Epithelial cell of prostate (primary cell): Measurements from ENCODE around the gene ZNF33A.
"Not testable (repeated sequence)": the region's sequence is repeated elsewhere in the genome, so short reads cannot be mapped to it uniquely, and the experiment has no call there.

Experiments
- DNase-seq: peaks from one replicate; pipeline ENCODE4 v3.0.0-alpha.2; 2011; ENCODE audit warnings: low read depth, low spot score
- H3K27ac ChIP-seq: fragments of 450-650 bp; 2 replicates; pipeline ENCODE4 v1.5.1; 2017; ENCODE audit warnings: mild to moderate bottlenecking

The ZNF33A gene

DNA sequence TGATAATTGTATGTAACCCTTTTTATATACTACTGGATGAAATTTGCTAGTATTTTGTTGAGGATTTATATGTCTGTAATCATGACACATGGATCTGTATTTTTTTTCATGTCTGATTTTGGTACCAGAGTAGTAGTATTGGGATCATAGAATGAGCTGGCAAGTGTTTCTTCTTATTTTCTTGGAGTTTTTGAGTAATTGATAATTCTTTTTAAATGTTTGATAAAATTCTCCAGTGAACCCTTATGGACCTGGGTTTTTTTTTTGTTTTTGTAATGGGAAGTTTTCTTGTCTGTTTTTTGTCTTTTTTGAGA is 28.4 kb downstream of the ZNF33A start:
- H3K27ac ChIP-seq = no peak overlapping the region
- no peak for DNase-seq

DNA sequence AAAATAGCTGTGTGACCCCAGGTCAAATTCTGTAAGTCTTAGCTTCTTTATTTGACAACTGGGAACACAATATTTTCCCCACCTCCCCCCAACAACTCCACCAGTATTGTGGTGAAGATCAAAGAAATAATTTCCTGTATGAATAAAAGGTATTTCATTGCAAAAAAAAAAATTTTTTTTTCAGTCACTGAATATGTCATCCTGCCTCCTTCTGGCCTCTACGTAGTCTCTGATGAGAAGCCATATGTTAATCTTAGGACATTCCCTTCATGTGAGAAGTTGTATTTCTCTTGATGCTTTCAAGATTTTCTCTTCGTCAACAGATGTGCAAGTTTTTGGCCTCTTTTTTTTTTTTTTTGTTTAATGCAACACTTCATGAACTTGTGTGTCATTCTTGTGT is 33.0 kb downstream of the ZNF33A start:
- no peak overlapping the region for H3K27ac ChIP-seq
- no peak for DNase-seq

DNA sequence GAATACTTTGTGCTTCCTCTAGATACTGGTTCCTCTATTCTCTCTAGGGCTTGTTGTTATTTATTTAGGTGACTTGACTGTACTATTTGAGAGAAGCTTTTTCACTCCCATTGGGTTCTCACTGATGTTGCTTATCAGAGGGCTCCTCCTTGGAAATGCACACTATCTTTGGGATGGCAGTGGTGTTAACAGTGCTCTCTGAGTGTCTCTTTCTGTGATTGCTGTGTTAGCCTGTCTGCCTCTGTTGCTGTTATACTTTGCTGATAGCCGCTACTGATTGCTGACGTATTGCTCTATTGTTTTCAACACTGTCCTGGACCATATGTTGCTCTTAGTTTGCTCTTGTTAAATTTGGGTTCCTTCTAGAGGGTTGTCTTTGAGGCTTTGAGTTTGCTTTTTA is 34.7 kb downstream of the ZNF33A start:
- H3K27ac ChIP-seq = no peak overlapping the region
- no peak for DNase-seq

DNA sequence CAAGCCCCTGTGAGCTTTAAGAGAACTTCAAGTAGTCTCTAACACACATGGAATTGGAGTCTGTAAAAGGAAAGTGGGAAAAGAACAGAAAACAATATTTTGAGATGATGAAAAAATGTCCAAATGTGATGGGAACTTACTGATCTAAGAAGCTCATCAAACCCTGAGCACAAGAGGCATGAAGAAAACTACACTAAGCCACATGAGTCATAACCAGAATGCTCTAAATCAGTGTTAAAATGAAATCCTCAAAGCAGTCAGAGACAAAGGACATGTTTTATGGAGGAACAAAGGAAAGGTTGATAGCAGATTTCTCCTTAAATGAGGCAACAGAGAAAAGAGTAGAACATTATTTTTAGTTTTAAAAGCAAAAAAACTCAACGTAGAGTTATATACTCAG is 37.2 kb downstream of the ZNF33A start:
- H3K27ac ChIP-seq = no peak overlapping the region
- no peak for DNase-seq

DNA sequence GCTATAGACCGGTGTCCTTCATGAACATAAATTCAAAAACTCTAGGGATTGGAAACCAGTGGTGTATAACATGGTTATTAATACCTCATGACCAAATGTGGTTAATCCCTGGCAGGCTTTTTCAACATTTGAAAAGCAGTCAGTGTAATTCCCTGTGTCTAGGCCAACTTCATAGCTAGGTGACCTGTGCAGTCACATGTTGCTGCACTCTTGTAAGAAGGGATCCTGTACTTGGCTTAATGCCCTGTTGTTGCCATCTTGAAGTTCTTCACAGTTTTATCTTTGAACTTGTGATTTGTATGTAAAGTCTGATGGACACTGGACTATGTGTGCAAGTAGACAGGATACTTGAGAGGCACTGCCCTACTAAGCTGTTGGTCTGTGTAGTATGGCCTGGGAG is 39.7 kb downstream of the ZNF33A start:
- no peak overlapping the region for H3K27ac ChIP-seq
- no peak for DNase-seq

DNA sequence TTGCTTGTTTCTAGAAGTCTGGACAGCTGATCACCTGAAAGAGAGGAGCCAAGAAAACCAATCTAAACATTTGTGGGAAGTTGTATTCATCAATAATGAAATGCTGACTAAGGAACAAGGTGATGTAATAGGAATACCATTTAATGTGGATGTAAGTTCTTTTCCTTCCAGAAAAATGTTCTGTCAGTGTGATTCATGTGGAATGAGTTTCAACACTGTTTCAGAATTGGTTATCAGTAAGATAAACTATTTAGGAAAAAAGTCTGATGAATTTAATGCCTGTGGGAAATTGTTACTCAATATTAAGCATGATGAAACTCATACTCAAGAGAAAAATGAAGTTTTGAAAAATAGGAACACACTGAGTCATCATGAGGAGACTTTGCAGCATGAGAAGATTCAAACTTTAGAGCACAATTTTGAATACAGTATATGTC is 43.9 kb downstream of the ZNF33A start:
- H3K27ac ChIP-seq = peak overlapping the region; percentile 87

DNA sequence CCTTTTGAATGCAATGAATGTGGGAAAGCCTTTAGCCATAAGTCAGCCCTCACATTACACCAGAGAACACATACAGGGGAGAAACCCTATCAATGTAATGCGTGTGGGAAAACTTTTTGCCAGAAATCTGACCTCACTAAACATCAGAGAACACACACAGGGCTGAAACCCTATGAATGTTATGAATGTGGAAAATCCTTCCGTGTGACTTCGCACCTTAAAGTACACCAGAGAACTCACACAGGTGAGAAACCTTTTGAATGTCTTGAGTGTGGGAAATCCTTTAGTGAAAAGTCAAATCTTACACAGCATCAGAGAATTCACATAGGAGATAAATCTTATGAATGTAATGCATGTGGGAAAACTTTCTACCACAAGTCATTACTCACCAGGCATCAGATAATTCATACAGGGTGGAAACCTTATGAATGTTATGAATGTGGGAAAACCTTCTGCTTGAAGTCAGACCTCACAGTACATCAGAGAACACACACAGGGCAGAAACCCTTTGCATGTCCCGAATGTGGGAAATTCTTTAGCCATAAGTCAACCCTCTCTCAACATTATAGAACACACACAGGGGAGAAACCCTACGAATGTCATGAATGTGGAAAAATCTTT is 44.9 kb downstream of the ZNF33A start:
- not testable (repeated sequence) for DNase-seq
- peak overlapping the region; percentile 87 for H3K27ac ChIP-seq

More for the DNA sequence above, 43.9 kb downstream of the ZNF33A start:
- DNase-seq = peak; percentile 41

DNA sequence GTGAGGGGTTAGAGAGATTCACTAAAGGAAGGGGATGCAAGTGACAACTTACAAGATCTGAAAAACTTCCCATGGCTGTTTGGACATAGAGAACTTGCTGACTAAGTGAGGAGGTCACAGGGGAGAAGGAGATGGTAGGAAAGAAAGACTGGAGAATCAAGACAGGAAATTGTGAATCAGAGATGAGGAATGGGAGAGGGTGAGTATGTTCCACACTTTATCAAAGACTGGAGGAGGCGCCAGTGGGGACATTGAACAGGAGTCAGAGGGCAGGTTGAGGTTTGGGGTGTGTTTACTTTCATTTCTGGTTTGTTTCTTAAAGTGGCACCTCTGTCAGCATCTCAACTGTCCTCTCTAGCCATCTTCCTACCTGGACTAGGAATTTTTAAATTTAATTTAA is 59.2 kb downstream of the ZNF33A start:
- DNase-seq = peak; percentile 20

DNA sequence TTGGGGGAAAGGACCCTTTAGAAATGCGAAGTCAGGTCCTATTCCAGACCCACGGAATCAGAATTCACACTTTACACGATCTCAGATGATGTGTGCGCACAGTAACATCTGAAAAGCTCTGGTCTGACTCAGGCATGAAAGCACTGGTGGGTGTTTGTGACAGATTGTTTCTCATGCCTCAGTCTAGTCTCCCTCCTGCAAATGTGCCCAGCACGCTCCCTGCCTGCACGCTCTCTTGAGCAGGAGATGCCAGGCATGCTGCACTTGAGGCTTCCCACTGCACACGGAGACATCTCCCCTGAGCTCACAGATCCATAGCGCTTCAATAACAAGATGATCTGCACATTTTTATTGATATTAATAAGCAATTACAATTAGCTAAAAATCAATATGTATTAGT is 60.0 kb downstream of the ZNF33A start:
- DNase-seq = no peak
- H3K27ac ChIP-seq = no peak overlapping the region

More for the DNA sequence above, 59.2 kb downstream of the ZNF33A start:
- H3K27ac ChIP-seq = not testable (repeated sequence)

DNA sequence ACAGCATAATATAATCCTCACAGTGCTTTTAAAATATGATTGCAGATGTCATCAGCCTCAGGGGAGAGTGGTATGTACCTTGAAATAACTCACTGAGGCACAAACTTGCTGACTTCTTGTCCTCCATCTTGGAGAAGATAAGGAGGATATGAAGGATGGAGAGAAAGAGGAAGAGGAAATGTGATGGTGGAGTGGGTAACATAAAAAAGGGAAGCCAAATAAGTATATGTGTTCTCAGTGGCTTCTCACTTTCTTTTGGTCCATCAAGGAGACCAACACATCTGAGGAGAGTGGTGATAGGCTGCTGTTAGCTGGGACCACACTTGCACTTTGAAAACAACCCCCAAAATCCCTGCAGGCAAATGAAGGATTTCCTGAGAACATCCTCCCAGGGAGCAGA is 62.1 kb downstream of the ZNF33A start:
- no peak overlapping the region for H3K27ac ChIP-seq
- no peak for DNase-seq

DNA sequence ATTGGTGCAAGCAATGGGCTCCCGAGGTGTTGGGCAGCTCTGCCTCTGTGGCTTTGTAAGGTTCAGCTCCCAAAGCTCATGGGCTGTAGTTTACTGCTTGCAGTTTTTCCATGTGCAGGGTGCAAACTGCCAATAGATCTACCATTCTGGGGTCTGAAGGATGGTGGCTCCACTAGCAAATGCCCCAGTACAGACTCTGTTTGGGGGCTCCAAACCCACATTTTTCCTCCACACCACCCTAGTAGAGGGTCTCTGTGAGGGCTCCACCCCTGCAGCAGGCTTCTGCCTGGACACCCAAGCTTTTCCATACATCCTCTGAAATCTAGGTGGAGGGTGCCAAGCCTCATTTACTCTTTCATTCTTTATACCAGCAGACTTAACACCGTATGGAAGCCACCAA is 66.2 kb downstream of the ZNF33A start:
- DNase-seq = no peak
- H3K27ac ChIP-seq = no peak overlapping the region

DNA sequence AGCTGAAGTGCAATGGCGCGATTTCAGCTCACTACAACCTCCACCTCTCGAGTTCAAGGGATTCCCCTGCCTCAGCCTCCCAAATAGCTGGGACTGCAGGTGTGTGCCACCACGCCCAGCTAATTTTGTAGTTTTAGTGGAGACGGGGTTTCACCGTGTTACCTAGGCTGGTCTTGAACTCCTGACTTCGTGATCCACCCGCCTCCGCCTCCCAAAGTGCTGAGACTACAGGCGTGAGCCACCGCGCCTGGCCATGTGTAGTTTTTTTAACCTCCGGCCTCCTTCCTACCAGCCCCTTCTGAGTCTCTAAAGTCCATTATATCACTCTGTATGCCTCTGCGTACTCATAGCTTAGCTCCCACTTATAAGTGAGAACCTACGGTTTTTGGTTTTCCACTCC is 82.8 kb downstream of the ZNF33A start:
- not testable (repeated sequence) for DNase-seq, H3K27ac ChIP-seq

DNA sequence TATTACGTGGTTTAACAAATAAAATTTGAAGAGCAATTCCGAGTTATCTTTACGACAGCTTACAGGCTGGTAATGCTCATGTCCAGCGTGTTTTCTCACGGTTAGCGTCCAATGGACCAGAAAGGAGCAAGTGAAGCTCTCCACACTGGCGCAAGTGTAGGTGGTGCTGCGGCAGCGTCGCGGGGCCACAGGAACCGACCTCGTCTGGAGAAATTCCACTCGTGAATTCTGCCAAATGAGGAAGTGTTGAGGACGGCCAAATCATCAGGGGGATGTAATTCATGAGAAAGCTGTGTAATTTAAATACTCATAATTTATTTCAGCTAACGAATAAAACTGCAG is 83.3 kb downstream of the ZNF33A start:
- DNase-seq = no peak
- H3K27ac ChIP-seq = no peak overlapping the region

DNA sequence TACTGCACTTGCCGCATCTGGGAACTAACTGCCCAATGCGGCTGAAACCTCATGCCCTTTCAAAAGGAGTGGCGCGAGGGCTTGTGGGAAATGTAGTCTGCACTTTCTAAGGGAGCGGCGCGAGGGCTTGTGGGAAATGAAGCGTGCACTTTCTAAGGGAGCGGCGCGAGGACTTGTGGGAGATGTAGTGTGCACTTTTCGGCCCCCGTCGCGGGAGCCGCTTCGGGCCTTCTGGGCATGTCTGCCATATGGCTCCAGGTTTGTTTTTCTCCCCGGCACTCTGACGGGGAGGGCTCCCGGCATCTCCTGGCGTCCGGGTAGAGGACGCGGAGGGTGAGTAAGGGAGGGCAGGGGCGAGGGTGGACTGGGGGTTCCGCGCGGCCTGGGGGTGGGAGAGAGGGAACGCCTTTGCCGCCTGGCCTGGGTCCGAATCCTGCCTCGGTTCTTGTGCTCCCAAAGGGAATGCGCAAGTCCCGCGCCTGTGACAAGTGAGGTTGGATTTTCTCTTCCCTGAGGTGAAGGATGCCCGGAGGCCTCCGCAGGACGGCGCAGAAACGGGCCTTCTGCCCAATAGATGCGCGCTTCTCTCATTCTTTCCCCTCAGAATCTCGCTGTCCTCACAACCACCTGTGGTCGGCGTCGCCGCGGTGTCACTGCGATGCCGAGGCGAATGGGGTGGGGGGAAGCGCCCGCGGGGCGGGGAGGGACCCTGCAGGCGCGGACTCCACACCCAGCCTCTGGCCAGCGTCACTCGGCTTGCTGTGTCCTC is 83.9 kb downstream of the ZNF33A start, which contains the start of gene ZNF37A:
TSS of gene ZNF37A (plus strand) at position 180 of the 769 bp plus-strand sequence. CDS start 2,281 bp downstream, outside the sequence.
- H3K27ac ChIP-seq = peak within 1 kb of the TSS; percentile 55
- DNase-seq = peak; percentile 90

DNA sequence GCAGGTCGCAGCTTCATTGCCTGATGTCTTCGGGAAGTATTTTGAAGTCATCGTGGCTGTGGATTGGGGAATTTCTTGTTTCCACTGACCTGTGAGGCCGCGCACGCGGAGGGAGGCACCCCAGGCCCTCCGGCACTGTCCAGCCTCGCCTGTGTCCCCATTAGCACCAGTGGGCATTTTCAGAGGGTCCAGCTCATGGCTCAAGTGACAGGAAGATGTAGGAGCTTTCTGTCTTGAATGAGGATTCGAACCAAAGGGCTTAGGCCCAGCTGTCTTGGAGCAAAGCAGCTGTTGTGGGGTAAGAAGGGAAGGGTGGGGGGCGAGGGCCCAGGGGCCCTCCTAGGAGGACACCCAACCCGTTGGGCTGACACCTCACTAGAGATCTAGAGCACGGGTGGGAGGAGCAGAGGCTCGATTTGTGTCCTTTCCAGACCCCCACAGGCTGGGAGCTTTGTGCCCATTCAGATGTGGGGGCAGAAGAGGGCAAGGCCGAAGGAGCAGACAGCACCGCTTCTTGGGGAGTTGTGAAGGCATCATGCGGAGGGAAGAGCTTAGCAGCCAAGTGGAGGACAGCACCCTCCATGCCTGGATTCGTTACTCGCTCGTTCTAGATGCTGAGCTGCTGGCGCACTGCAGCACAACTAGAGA is 84.6 kb downstream of the ZNF33A start:
- peak overlapping the region; percentile 55 for H3K27ac ChIP-seq
- no peak for DNase-seq

DNA sequence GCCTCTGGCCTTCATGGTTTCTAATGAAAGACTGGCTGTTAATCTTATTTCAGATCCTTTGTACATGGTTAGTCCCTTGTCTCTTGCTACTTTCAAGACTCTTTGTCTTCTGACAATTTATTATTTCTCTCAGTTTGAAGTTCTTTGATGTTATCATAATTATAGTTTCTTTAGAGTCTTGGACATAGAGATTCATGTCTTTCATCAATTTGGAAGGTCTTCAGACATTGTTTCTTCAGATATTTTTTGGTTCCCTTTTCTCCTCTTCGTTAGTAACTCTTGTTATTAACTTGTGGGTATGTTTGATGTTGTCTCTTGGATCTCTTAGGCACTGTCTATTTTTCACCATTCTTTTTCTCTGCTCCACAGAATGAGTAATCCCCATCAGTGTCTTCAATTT is 92.4 kb downstream of the ZNF33A start:
- H3K27ac ChIP-seq = no peak overlapping the region
- no peak for DNase-seq

DNA sequence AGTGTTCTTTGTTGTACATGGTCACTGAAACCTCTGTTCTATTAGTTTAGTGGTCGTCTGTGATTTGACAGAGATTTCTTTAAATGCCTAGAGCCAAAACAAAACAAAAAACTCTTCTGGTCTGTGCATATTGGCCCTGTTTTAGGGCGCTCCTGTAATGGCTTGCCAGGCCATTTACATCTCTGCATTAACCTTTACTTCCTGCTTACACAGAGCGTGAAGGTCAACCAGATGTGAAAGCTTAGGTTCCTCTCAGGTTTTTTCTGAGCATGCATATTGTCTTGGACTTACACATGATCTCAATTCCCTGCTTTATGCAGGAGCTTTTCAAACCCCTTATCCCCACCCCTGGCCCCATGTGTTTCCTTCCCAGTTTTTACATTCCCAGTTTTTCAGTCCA is 93.3 kb downstream of the ZNF33A start:
- DNase-seq = no peak
- no peak overlapping the region for H3K27ac ChIP-seq

DNA sequence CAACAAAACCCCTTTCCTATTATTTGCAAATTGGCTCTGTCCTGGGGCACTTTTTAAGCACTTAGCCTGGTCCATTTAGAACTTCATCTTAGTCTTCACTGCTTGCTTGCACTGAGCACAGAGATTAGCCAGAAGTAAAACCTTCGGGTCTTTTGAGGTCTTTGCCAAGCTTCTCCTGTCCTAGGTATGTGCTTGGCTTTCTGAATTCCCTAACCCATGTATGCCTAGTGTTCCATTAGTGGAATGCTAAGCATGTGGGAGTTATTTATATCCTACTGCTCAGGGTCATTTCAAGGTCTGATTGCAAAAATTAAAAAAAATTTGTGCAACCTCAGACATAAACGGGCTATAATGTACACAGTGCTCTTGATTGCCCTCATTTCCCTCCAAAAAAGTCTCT is 101.7 kb downstream of the ZNF33A start:
- no peak overlapping the region for H3K27ac ChIP-seq
- DNase-seq = no peak
